HFFc6 (cell line): ENCODE measurements around the gene OCEL1. TPM values are rescaled to one million over a fixed set of nuclear protein-coding genes. Genes with fewer than 3 reads are reported as not detected.

Experiments
- DNase-seq: peaks from one replicate; pipeline ENCODE4 v3.0.0-alpha.2; 2018
- H3K27ac Mint-ChIP-seq: 2 replicates; pipeline ENCODE4 v1.8.0; 2020; ENCODE audit warnings: mild to moderate bottlenecking, mixed read lengths
- H3K27me3 Mint-ChIP-seq: 2 replicates; pipeline ENCODE4 v1.8.0; 2021; ENCODE audit warnings: mild to moderate bottlenecking, moderate library complexity, mixed read lengths; ENCODE audit not compliant: insufficient read depth
- H3K36me3 Mint-ChIP-seq: 2 replicates; pipeline ENCODE4 v1.8.0; 2021; ENCODE audit warnings: low read depth, mixed read lengths
- H3K4me1 Mint-ChIP-seq: 2 replicates; pipeline ENCODE4 v1.8.0; 2020; ENCODE audit warnings: low read depth, mixed read lengths
- H3K4me3 Mint-ChIP-seq: 2 replicates; pipeline ENCODE4 v1.8.0; 2020; ENCODE audit warnings: mild to moderate bottlenecking, moderate library complexity, mixed read lengths
- H3K9me3 Mint-ChIP-seq: 2 replicates; pipeline ENCODE4 v1.8.0; 2020; ENCODE audit warnings: mild to moderate bottlenecking, mixed read lengths
- CTCF ChIP-seq: fragments of 200-600 bp; sonication (generic); IDR thresholded peaks from 2 replicates; pipeline ENCODE4 v1.5.0; 2021; ENCODE audit warnings: antibody characterized with exemption, mild to moderate bottlenecking
- total RNA-seq, 6 experiments: library from RNA; stranded (reverse); fragmentation: NEBNext Ultra II Directional; extraction: Animal tissue kit (Norgen Biotek cat#: 25700); gene quantifications; 2 replicates in 1 of 6; 3 replicates in 5 of 6; pipeline ENCODE4 v1.2.3, GENCODE V29; 2021

Gene OCEL1
- total RNA-seq, 6 experiments from 2014 or later = 13.0 to 20.3 (median 17.4) TPM

GRCh38 chr19:17219286-17219685 lies 6.7 kb upstream of the OCEL1 start:
- peaks cover 3% of the 10 kb centered on the region; the same call in 1 of the 2 replicates for H3K27me3 Mint-ChIP-seq
- H3K27ac Mint-ChIP-seq = no peak overlapping the region; the same call in 1 of the 2 replicates
- TF ChIP-seq CTCF = no peak
- H3K4me1 Mint-ChIP-seq = peaks cover 27% of the 10 kb centered on the region
- no peaks in the 10 kb centered on the region for H3K9me3 Mint-ChIP-seq
- H3K36me3 Mint-ChIP-seq = peaks cover 24% of the 10 kb centered on the region
- DNase-seq = no peak
- H3K4me3 Mint-ChIP-seq = no peak overlapping the region

GRCh38 chr19:17220207-17220758 lies 5.7 kb upstream of the OCEL1 start:
- no peak for DNase-seq
- H3K27me3 Mint-ChIP-seq = peaks cover 3% of the 10 kb centered on the region; the same call in 1 of the 2 replicates
- peaks cover 17% of the 10 kb centered on the region for H3K4me1 Mint-ChIP-seq
- H3K36me3 Mint-ChIP-seq = peaks cover 24% of the 10 kb centered on the region
- peak overlapping the region; percentile 69 for H3K27ac Mint-ChIP-seq
- H3K4me3 Mint-ChIP-seq = no peak overlapping the region
- H3K9me3 Mint-ChIP-seq = no peaks in the 10 kb centered on the region
- TF ChIP-seq CTCF = no peak

GRCh38 chr19:17225053-17225452 lies 973 bp upstream of the OCEL1 start:
- H3K27ac Mint-ChIP-seq = no peak overlapping the region
- H3K27me3 Mint-ChIP-seq = peaks cover 4% of the 10 kb centered on the region
- no peak for TF ChIP-seq CTCF
- no peak overlapping the region for H3K4me3 Mint-ChIP-seq
- peaks cover 12% of the 10 kb centered on the region for H3K4me1 Mint-ChIP-seq
- H3K9me3 Mint-ChIP-seq = no peaks in the 10 kb centered on the region
- H3K36me3 Mint-ChIP-seq = no peaks in the 10 kb centered on the region; the same call in 1 of the 2 replicates
- no peak for DNase-seq

GRCh38 chr19:17227798-17228367 lies 1.9 kb downstream of the OCEL1 start:
- H3K36me3 Mint-ChIP-seq = peaks cover 9% of the 10 kb centered on the region
- H3K4me3 Mint-ChIP-seq = peak overlapping the region; percentile 26; the same call in 1 of the 2 replicates
- H3K4me1 Mint-ChIP-seq = peaks cover 7% of the 10 kb centered on the region
- no peak for DNase-seq
- peaks cover 4% of the 10 kb centered on the region for H3K27me3 Mint-ChIP-seq
- no peaks in the 10 kb centered on the region for H3K9me3 Mint-ChIP-seq
- no peak for TF ChIP-seq CTCF
- H3K27ac Mint-ChIP-seq = no peak overlapping the region

GRCh38 chr19:17229890-17230289 lies 3.9 kb downstream of the OCEL1 start:
- Mint-ChIP-seq H3K4me1 (peaks cover 7% of the 10 kb centered on the region), H3K27ac (no peak overlapping the region), H3K4me3 (no peak overlapping the region), H3K36me3 (peaks cover 9% of the 10 kb centered on the region), H3K27me3 (peaks cover 4% of the 10 kb centered on the region), H3K9me3 (no peaks in the 10 kb centered on the region)
- no peak for DNase-seq
- TF ChIP-seq CTCF = no peak
